HG03066 (cell line): ENCODE measurements around the gene FGF1.

Experiments
- ATAC-seq: cut with Tn5 transposase; IDR thresholded peaks from one replicate; pipeline ENCODE4 v1.9.1; 2021; ENCODE audit warnings: low read depth; ENCODE audit not compliant: unreplicated experiment

FGF1 gene

GRCh38 chr5:142547445-142548380 lies 138.2 kb downstream of the FGF1 start:
- no peak for ATAC-seq

GRCh38 chr5:142545650-142546322 lies 140.1 kb downstream of the FGF1 start:
- no peak for ATAC-seq

DNA sequence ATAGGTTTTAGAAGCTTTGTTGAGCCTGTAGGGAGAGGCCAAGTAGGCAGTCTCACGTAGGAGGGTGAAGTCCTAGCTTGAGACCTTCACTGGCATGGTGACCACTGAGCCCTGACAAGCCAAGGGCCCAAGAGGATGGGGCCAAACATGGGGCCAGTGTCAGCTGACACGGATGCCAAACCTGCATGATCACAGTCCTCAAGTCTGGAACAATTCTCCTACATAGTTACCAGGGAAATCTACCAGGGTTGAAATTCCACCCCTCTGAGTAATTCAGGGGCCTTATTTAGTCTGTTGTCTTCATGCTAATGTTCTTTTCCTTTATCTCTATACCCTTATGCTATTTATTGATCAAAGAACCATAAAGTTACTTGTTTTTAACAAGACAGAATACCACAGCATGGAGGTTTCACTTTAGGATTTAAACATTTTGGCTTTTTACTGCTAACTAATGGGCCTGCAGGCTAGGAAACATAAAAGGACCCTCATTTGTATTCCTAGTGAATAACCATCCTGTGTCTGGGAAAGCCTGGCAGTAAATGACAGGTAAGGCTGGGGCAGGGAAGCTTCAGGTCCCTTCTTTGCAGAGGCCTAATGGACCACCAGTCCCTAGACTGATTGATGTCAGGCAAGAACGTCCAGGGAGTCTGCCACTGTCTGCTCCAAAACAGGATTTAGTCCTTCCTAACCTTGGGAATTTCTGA lies 140.8 kb downstream of the FGF1 start:
- no peak for ATAC-seq

DNA sequence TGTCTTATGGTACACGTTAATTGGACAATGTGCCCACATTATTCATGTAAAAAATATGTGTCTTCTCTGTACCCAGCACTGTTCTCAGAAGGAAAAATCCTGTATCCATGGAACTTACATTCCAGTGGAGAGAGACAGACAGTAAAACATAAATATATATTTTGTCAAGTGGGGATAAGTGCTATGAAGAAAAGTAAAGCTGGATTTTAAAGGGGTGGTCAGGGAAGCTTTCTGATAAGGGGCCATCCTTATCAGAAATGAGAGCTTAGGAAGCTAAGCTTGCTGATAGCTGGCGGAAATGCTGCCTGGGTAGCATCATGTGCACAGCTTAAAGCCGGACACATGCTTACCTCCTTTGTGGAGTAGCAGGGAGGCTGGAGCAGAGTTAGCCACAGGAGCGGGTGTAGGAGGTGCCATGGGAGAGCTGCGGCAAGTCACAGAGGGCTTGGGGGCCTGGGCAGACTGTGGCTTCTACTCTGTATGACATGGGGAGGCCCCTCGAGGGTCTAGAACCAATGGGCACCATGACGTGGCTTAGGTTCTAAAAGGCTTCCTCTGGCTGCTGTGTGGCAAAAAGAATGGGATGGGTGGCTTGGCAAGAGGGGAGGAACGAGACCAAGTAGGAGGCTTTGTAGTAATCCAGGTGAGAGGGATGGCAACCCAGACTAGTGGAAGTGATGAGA lies 141.7 kb downstream of the FGF1 start:
- no peak for ATAC-seq

GRCh38 chr5:142542906-142543305 lies 143.0 kb downstream of the FGF1 start:
- no peak for ATAC-seq
